HepG2 (cell line): Measurements from ENCODE around the gene TMEM219. TPM values are rescaled to one million over a fixed set of nuclear protein-coding genes. Genes with fewer than 3 reads are reported as not detected.

ENCODE experiments used
- ATF3 ChIP-seq: sonication (generic); formaldehyde crosslinking; IDR thresholded peaks from 2 replicates; pipeline ENCODE4 v1.4.0; 2020; ENCODE audit warnings: missing genetic modification reagents
- GABPB1 ChIP-seq: IDR thresholded peaks from 2 replicates; pipeline ENCODE4 v1.6.1; 2016; ENCODE audit warnings: mild to moderate bottlenecking, missing genetic modification reagents, moderate library complexity, missing compliant biosample characterization
- HOXA3 ChIP-seq: sonication (generic); formaldehyde crosslinking; IDR thresholded peaks from 2 replicates; pipeline ENCODE4 v1.5.0; 2020; ENCODE audit warnings: missing genetic modification reagents
- ISX ChIP-seq: sonication (generic); formaldehyde crosslinking; conservative IDR thresholded peaks from 2 replicates; pipeline ENCODE4 v1.5.0; 2020; ENCODE audit warnings: missing genetic modification reagents
- JDP2 ChIP-seq: sonication (generic); formaldehyde crosslinking; IDR thresholded peaks from 2 replicates; pipeline ENCODE4 v1.8.1; 2022; ENCODE audit warnings: missing genetic modification reagents, borderline replicate concordance
- MEIS2 ChIP-seq: sonication (generic); formaldehyde crosslinking; IDR thresholded peaks from 2 replicates; pipeline ENCODE4 v1.9.0; 2021; ENCODE audit warnings: mild to moderate bottlenecking, missing genetic modification reagents
- ZBTB26 ChIP-seq: IDR thresholded peaks from 2 replicates; pipeline ENCODE4 v1.6.1; 2016; ENCODE audit warnings: missing compliant biosample characterization, missing genetic modification reagents, borderline replicate concordance
- ZNF280B ChIP-seq: sonication (generic); formaldehyde crosslinking; IDR thresholded peaks from 2 replicates; pipeline ENCODE4 v1.5.0; 2020; ENCODE audit warnings: missing genetic modification reagents, mild to moderate bottlenecking, borderline replicate concordance
- ZNF318 ChIP-seq: sonication (generic); formaldehyde crosslinking; IDR thresholded peaks from 2 replicates; pipeline ENCODE4 v1.4.0; 2020; ENCODE audit warnings: mild to moderate bottlenecking, missing genetic modification reagents
- ZNF639 ChIP-seq: conservative IDR thresholded peaks from 2 replicates; pipeline ENCODE4 v1.6.1; 2018; ENCODE audit warnings: missing genetic modification reagents
- ZNF691 ChIP-seq: sonication (generic); formaldehyde crosslinking; IDR thresholded peaks from 2 replicates; pipeline ENCODE4 v1.4.0; 2020; ENCODE audit warnings: missing genetic modification reagents, low read depth, mild to moderate bottlenecking, borderline replicate concordance
- ZNF724P ChIP-seq: sonication (generic); formaldehyde crosslinking; IDR thresholded peaks from 2 replicates; pipeline ENCODE4 v1.8.0; 2022; ENCODE audit warnings: missing genetic modification reagents, borderline replicate concordance
- ZNF775 ChIP-seq: sonication (generic); formaldehyde crosslinking; IDR thresholded peaks from 2 replicates; pipeline ENCODE4 v1.4.0; 2020; ENCODE audit warnings: missing genetic modification reagents, mild to moderate bottlenecking, moderate library complexity, borderline replicate concordance
- polyA plus RNA-seq, 8 experiments: library from polyadenylated mRNA; depleted of rRNA in 3 of 8; stranded (reverse) in 7 of 8; unstranded in 1 of 8; fragments of >200 nt; fragmentation: Illumina TruSeq in 4 of 8; extraction: Trizol in 4 of 8; gene quantifications; 2 replicates each; pipeline versions ENCODE4 v1.2.1 to v1.2.3, GENCODE V29; 2011 to 2016; ENCODE audit warnings: low read depth in 4 of 8, missing spikeins in 1 of 8, mixed read lengths in 1 of 8; ENCODE audit not compliant: insufficient read depth in 1 of 8
- total RNA-seq, 5 experiments: library from RNA; depleted of rRNA; stranded (reverse); fragments of >200 nt; fragmentation: Illumina TruSeq; extraction: Trizol; gene quantifications; 2 replicates each; pipeline ENCODE4 v1.2.3, GENCODE V29; 2016; ENCODE audit warnings: low read depth in 1 of 5

Gene TMEM219
- total and polyA plus RNA-seq, 2 of the 13 experiments (the other 11 are each of a cell fraction or from before 2014, with no cell fraction given): 105 to 115 TPM

GRCh38 chr16:29973384-29974246 lies 11.7 kb downstream of the TMEM219 start, which contains the start of gene TAOK2 (continued):
- TF ChIP-seq ZNF318 (CRISPR knock-in tag): peak; percentile 53; the same call in 1 of the 2 replicates
- TF ChIP-seq JDP2 (CRISPR knock-in tag): peak; percentile 36; the same call in 1 of the 2 replicates
- TF ChIP-seq MEIS2: peak; percentile 82
- TF ChIP-seq ZNF775 (CRISPR knock-in tag): peak; percentile 19; the same call in 1 of the 2 replicates
- peak; percentile 87; the same call in 1 of the 2 replicates for TF ChIP-seq ISX (CRISPR knock-in tag)
- peak; percentile 87 for TF ChIP-seq HOXA3 (CRISPR knock-in tag)
- peak; percentile 90; the same call in 1 of the 2 replicates for TF ChIP-seq ZNF691 (CRISPR knock-in tag)
- TF ChIP-seq ZNF639 (CRISPR knock-in tag): peak; percentile 76; the same call in 1 of the 2 replicates
- TF ChIP-seq ZBTB26: peak; percentile 17; the same call in 1 of the 2 replicates
- TF ChIP-seq ZNF724P: peak; percentile 80
- peak; percentile 80 for TF ChIP-seq ZNF280B (CRISPR knock-in tag)
- TF ChIP-seq GABPB1 (CRISPR knock-in tag): peak; percentile 86
- peak; percentile 12; the same call in 1 of the 2 replicates for TF ChIP-seq ATF3 (CRISPR knock-in tag)
